H1 (cell line): ENCODE measurements around the gene FAAP100. TPM values are rescaled to one million over a fixed set of nuclear protein-coding genes. Genes with fewer than 3 reads are reported as not detected.
A peak's percentile ranks its signal among the peaks of the same experiment; 100 is the strongest.

Experiments
- CBX5 ChIP-seq: fragments of 300-800, 300-1000 bp; sonication (generic); IDR thresholded peaks from 2 replicates; pipeline ENCODE4 v1.7.1; 2016; ENCODE audit warnings: antibody characterized with exemption, low read length, low read depth
- CREB1 ChIP-seq: IDR thresholded peaks from 2 replicates; pipeline ENCODE4 v1.6.1; 2012; ENCODE audit warnings: inconsistent platforms
- polyA plus RNA-seq, 7 experiments: library from polyadenylated mRNA; depleted of rRNA in 3 of 7; stranded (reverse) in 5 of 7; unstranded in 2 of 7; fragments of >200 nt in 5 of 7; fragments of 200-250 nt in 2 of 7; gene quantifications; 1 replicate in 5 of 7; 2 replicates in 1 of 7; 4 replicates in 1 of 7; pipeline versions ENCODE4 v1.2.1 to v1.2.3, GENCODE V29; 2011 to 2013; ENCODE audit warnings: missing spikeins in 2 of 7, mixed read lengths in 2 of 7
- total RNA-seq: library from RNA; stranded (reverse); fragmentation: NEBNext Ultra II Directional; extraction: Animal tissue kit (Norgen Biotek cat#: 25700); gene quantifications from 2 replicates; pipeline ENCODE4 v1.2.1, GENCODE V29; 2021
- TF ChIP-seq, protein P1 (sequence below): IDR thresholded peaks from 2 replicates; pipeline ENCODE4 v1.6.1; 2011; ENCODE audit warnings: low read length, improper control_type of control experiment
- TF ChIP-seq, protein P2 (sequence below): IDR thresholded peaks from 2 replicates; pipeline ENCODE4 v1.6.1; 2012; ENCODE audit warnings: low read length, inconsistent platforms

The FAAP100 gene
- total and polyA plus RNA-seq, 2 of the 8 experiments (the other 6 are each of a cell fraction or from before 2014, with no cell fraction given) = 23.2 to 41.8 TPM

DNA sequence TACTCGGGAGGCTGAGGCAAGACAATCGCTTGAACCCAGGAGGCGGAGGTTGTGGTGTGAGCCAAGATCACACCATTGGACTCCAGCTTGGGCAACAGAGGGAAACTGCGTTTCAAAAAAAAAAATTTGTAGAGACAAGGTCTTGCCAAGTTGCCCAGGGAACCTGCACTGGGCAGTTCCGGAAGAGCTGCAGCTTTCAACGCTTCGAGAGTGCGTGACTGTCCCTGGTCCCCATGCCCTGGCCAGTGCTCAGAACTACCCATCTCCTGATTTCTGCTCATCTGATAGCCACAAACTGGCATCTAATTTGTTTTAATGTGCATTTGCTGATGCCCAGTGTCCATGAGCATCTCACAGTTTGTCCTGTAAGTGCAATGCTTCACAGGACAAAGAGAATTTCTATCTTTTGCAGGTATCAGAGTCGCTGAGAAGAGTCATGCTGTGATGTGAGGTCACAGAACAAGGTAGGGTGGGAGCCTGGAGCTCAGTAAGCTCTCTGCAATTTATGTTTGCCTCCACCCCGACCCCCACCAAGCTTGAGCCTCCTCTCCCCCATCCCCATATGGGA is 43.4 kb downstream of the FAAP100 start (continued):
- TF ChIP-seq, protein P1, sequence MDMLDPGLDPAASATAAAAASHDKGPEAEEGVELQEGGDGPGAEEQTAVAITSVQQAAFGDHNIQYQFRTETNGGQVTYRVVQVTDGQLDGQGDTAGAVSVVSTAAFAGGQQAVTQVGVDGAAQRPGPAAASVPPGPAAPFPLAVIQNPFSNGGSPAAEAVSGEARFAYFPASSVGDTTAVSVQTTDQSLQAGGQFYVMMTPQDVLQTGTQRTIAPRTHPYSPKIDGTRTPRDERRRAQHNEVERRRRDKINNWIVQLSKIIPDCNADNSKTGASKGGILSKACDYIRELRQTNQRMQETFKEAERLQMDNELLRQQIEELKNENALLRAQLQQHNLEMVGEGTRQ = no peak; the same call in 1 of the 2 replicates
- TF ChIP-seq CREB1 (peak; percentile 29), CBX5 (no peak)
- TF ChIP-seq, protein P2, sequence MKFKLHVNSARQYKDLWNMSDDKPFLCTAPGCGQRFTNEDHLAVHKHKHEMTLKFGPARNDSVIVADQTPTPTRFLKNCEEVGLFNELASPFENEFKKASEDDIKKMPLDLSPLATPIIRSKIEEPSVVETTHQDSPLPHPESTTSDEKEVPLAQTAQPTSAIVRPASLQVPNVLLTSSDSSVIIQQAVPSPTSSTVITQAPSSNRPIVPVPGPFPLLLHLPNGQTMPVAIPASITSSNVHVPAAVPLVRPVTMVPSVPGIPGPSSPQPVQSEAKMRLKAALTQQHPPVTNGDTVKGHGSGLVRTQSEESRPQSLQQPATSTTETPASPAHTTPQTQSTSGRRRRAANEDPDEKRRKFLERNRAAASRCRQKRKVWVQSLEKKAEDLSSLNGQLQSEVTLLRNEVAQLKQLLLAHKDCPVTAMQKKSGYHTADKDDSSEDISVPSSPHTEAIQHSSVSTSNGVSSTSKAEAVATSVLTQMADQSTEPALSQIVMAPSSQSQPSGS = peak; percentile 78
- TF ChIP-seq, all 59 proteins: peak for 10
